Cardiac fibroblast (primary cell): ENCODE results near the gene PLCL2.

Experiments used
- DNase-seq, 2 donors: peaks; one replicate each; pipeline versions ENCODE4 v3.0.0 to v3.0.0-alpha.2; 2010; ENCODE audit warnings: low read depth in 2 of 2
- H3K4me3 ChIP-seq, 2 donors: replicated peaks in 1 of 2; 1 replicate in 1 of 2; 2 replicates in 1 of 2; pipeline ENCODE4 v1.5.1; 2011; ENCODE audit warnings: low read depth in 2 of 2, low read length in 2 of 2, mild to moderate bottlenecking in 2 of 2, moderate library complexity in 1 of 2
- CTCF ChIP-seq: IDR thresholded peaks from one replicate; pipeline ENCODE4 v1.5.1; 2011; ENCODE audit warnings: low read depth, mild to moderate bottlenecking, low read length, inconsistent platforms

The PLCL2 gene

GRCh38 chr3:16884084-16884747 lies 539 bp upstream of the PLCL2 start:
- DNase-seq, result peak; percentile 53 to 62
- peak; percentile 56 for TF ChIP-seq CTCF
- H3K4me3 ChIP-seq, result peak overlapping the region; percentile 59 to 84

GRCh38 chr3:16885593-16886302 lies 993 bp downstream of the PLCL2 start:
- no peak for TF ChIP-seq CTCF
- peak; percentile 26 to 44 for DNase-seq
- peak overlapping the region; percentile 80 to 84 for H3K4me3 ChIP-seq

GRCh38 chr3:16886303-16886683 lies 1.5 kb downstream of the PLCL2 start:
- no peak for TF ChIP-seq CTCF
- peak overlapping the region; percentile 26 to 84 for H3K4me3 ChIP-seq
- peak; percentile 40 to 48 for DNase-seq

- DNase-seq, result no peak
- H3K4me3 ChIP-seq, result no peak overlapping the region
- TF ChIP-seq CTCF, result no peak
Measured at GRCh38 chr3:16887130-16887529, 2.4 kb downstream of the PLCL2 start.

- no peak overlapping the region for H3K4me3 ChIP-seq
- TF ChIP-seq CTCF, result no peak
- no peak for DNase-seq
Measured at GRCh38 chr3:16888356-16888755, 3.6 kb downstream of the PLCL2 start.

- H3K4me3 ChIP-seq, result no peak overlapping the region
- no peak for DNase-seq
- TF ChIP-seq CTCF, result no peak
Measured at GRCh38 chr3:16888785-16889607, 4.2 kb downstream of the PLCL2 start.
